Measurements from ENCODE around the gene NVL. TPM values are rescaled to one million over a fixed set of nuclear protein-coding genes. Genes with fewer than 3 reads are reported as not detected.

NVL gene
- total RNA-seq, 2 donors from 2014 or later, result 42.4 TPM

GRCh38 chr1:224274970-224275626 is 54.9 kb downstream of the NVL start:
- H3K4me3 ChIP-seq (ENCODE audit: low read length), result no peak overlapping the region
- Mint-ChIP-seq H3K27me3 (ENCODE audit: insufficient read depth) (no peaks in the 10 kb centered on the region), H3K4me1 (no peaks in the 10 kb centered on the region), H3K36me3 (ENCODE audit: low read depth) (peaks cover 39% of the 10 kb centered on the region), H3K27ac (no peak overlapping the region), H3K9me3 (no peaks in the 10 kb centered on the region), H3K4me3 (no peak overlapping the region)
- no peak overlapping the region for H3K9ac ChIP-seq (ENCODE audit: extremely low read depth, low read length, poor library complexity, severe bottlenecking)
- TF ChIP-seq CTCF (conservative IDR thresholded peaks at IDR 0.05), result no peak
- H3K4me1 ChIP-seq (ENCODE audit: control insufficient read depth, insufficient read depth, low read length), result no peaks in the 10 kb centered on the region
- WGBS, 2 experiments (ENCODE audit: insufficient coverage in 1 of 2, insufficient read length in 1 of 2), result 94 to 100% methylated on average over 1 to 6 of the region's 6 CpGs
- no peak for DNase-seq
- no peak overlapping the region for H3K27ac ChIP-seq (ENCODE audit: low read depth, low read length)
- no peaks in the 10 kb centered on the region for H3K9me3 ChIP-seq (ENCODE audit: control insufficient read depth, low read length)
- H3K36me3 ChIP-seq (ENCODE audit: control insufficient read depth, insufficient read depth, low read length), result peaks cover 57% of the 10 kb centered on the region
- no peaks in the 10 kb centered on the region for H3K27me3 ChIP-seq (ENCODE audit: control insufficient read depth, insufficient read depth, low read length, poor library complexity, severe bottlenecking)

DNA sequence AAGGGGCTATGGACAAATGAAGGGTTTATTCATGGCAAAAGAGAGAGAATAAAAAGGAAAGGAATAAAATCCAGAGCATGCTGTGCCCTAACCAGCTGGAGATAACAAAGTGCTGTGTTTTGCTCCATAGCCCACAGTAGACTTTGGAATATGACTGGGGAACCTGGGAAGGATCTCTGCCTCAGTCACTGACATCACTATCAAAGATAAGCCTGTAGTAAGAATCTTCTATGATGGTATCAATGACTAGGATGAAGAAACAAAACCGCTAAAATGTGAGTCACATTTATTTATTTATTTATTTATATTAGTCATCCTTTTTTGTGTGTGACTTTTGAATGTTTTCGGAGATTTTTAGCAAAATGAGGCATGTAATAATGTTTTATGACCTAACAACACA is 56.3 kb downstream of the NVL start:
- Histone ChIP-seq H3K27ac (ENCODE audit: low read depth, low read length) (no peak overlapping the region), H3K4me3 (ENCODE audit: low read length) (no peak overlapping the region), H3K9me3 (ENCODE audit: control insufficient read depth, low read length) (no peaks in the 10 kb centered on the region), H3K36me3 (ENCODE audit: control insufficient read depth, insufficient read depth, low read length) (peaks cover 56% of the 10 kb centered on the region), H3K9ac (ENCODE audit: extremely low read depth, low read length, poor library complexity, severe bottlenecking) (no peak overlapping the region), H3K27me3 (ENCODE audit: control insufficient read depth, insufficient read depth, low read length, poor library complexity, severe bottlenecking) (no peaks in the 10 kb centered on the region), H3K4me1 (ENCODE audit: control insufficient read depth, insufficient read depth, low read length) (no peaks in the 10 kb centered on the region)
- TF ChIP-seq CTCF (conservative IDR thresholded peaks at IDR 0.05), result no peak
- H3K4me3 Mint-ChIP-seq, result no peak overlapping the region
- H3K9me3 Mint-ChIP-seq, result no peaks in the 10 kb centered on the region
- H3K36me3 Mint-ChIP-seq (ENCODE audit: low read depth), result peaks cover 46% of the 10 kb centered on the region
- no peaks in the 10 kb centered on the region for H3K4me1 Mint-ChIP-seq
- WGBS, 2 experiments (ENCODE audit: insufficient coverage in 1 of 2, insufficient read length in 1 of 2), result no CpG with 5 or more reads among the region's 2 CpGs
- H3K27ac Mint-ChIP-seq, result no peak overlapping the region
- no peak for DNase-seq
- no peaks in the 10 kb centered on the region for H3K27me3 Mint-ChIP-seq (ENCODE audit: insufficient read depth)

DNA sequence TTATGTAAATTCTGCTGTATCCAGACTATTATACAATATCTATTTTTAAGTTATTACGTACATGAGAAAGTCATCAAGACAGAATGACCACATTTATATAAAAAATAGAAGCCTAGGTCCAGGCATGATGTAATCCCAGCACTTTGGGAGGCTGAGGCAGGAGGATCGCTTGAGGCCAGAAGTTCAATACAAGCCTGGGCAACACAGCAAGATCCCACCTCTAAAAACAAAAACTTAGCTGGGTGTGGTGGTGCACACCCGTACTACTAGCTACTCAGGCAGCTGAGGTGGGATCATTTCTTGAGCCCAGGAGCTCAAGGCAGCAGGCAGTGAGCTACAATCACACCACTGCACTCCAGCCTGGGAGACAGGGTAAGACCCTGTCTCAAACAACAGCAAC is 58.9 kb downstream of the NVL start:
- no peak overlapping the region for H3K9ac ChIP-seq (ENCODE audit: extremely low read depth, low read length, poor library complexity, severe bottlenecking)

More for the DNA sequence above, 58.9 kb downstream of the NVL start:
- H3K9me3 Mint-ChIP-seq, result no peaks in the 10 kb centered on the region
- Histone ChIP-seq H3K9me3 (ENCODE audit: control insufficient read depth, low read length) (no peaks in the 10 kb centered on the region), H3K27me3 (ENCODE audit: control insufficient read depth, insufficient read depth, low read length, poor library complexity, severe bottlenecking) (no peaks in the 10 kb centered on the region), H3K4me3 (ENCODE audit: low read length) (no peak overlapping the region), H3K27ac (ENCODE audit: low read depth, low read length) (no peak overlapping the region), H3K36me3 (ENCODE audit: control insufficient read depth, insufficient read depth, low read length) (peaks cover 52% of the 10 kb centered on the region), H3K4me1 (ENCODE audit: control insufficient read depth, insufficient read depth, low read length) (no peaks in the 10 kb centered on the region)
- H3K36me3 Mint-ChIP-seq (ENCODE audit: low read depth), result peaks cover 55% of the 10 kb centered on the region
- peak; percentile 12 for DNase-seq
- WGBS, 2 experiments (ENCODE audit: insufficient coverage in 1 of 2, insufficient read length in 1 of 2), result 96 to 100% methylated on average over 1 to 3 of the region's 3 CpGs
- H3K27ac Mint-ChIP-seq, result no peak overlapping the region
- H3K4me1 Mint-ChIP-seq, result no peaks in the 10 kb centered on the region
- no peak for TF ChIP-seq CTCF (conservative IDR thresholded peaks at IDR 0.05)
- H3K27me3 Mint-ChIP-seq (ENCODE audit: insufficient read depth), result no peaks in the 10 kb centered on the region
- H3K4me3 Mint-ChIP-seq, result no peak overlapping the region

Data from endodermal cell (in vitro differentiated cells).